GM19463 (cell line): ENCODE measurements around the gene PTPN20.
"Not testable (repeated sequence)": the region's sequence is repeated elsewhere in the genome, so short reads cannot be mapped to it uniquely, and the experiment has no call there.

Experiments
- ATAC-seq: cut with Tn5 transposase; IDR thresholded peaks from one replicate; pipeline ENCODE4 v1.9.1; 2021; ENCODE audit warnings: mild to moderate bottlenecking, moderate library complexity; ENCODE audit not compliant: unreplicated experiment

Gene PTPN20

GRCh38 chr10:46911144-46911876 is at the start of gene PTPN20:
Gene PTPN20, plus strand, starts transcription at chr10:46911428. Its CDS starts 21,072 bp downstream, at chr10:46932500.
- ATAC-seq: not testable (repeated sequence)

- not testable (repeated sequence) for ATAC-seq
These were observed 41.5 kb upstream of the PTPN20 start for GRCh38 chr10:46869716-46870115.

- not testable (repeated sequence) for ATAC-seq
These were observed 39.6 kb upstream of the PTPN20 start for GRCh38 chr10:46871583-46871982.

GRCh38 chr10:46875304-46875703 is 35.9 kb upstream of the PTPN20 start:
- not testable (repeated sequence) for ATAC-seq

GRCh38 chr10:46876773-46877172 is 34.5 kb upstream of the PTPN20 start:
- not testable (repeated sequence) for ATAC-seq

GRCh38 chr10:46878761-46879160 is 32.5 kb upstream of the PTPN20 start:
- not testable (repeated sequence) for ATAC-seq

GRCh38 chr10:46890813-46891611 is 20.2 kb upstream of the PTPN20 start:
- ATAC-seq: not testable (repeated sequence)

- not testable (repeated sequence) for ATAC-seq
These were observed 14.2 kb upstream of the PTPN20 start for GRCh38 chr10:46896762-46897692.

GRCh38 chr10:46901247-46901646 is 10.0 kb upstream of the PTPN20 start:
- ATAC-seq: not testable (repeated sequence)

- ATAC-seq: not testable (repeated sequence)
These were observed 7.4 kb upstream of the PTPN20 start for GRCh38 chr10:46903874-46904273.

GRCh38 chr10:46906359-46906758 is 4.9 kb upstream of the PTPN20 start:
- not testable (repeated sequence) for ATAC-seq

- not testable (repeated sequence) for ATAC-seq
These were observed 3.8 kb upstream of the PTPN20 start for GRCh38 chr10:46907185-46908117.

GRCh38 chr10:46922498-46922897 is 11.3 kb downstream of the PTPN20 start:
- ATAC-seq: not testable (repeated sequence)

- ATAC-seq: not testable (repeated sequence)
These were observed 13.9 kb downstream of the PTPN20 start for GRCh38 chr10:46925156-46925555.

- ATAC-seq: not testable (repeated sequence)
These were observed 14.6 kb downstream of the PTPN20 start for GRCh38 chr10:46925853-46926252.

- not testable (repeated sequence) for ATAC-seq
These were observed 17.6 kb downstream of the PTPN20 start for GRCh38 chr10:46928810-46929209.

GRCh38 chr10:46932383-46932782 is 21.2 kb downstream of the PTPN20 start:
- ATAC-seq: not testable (repeated sequence)

GRCh38 chr10:46941091-46941490 is 29.9 kb downstream of the PTPN20 start:
- ATAC-seq: not testable (repeated sequence)

GRCh38 chr10:46948687-46949518 is 37.7 kb downstream of the PTPN20 start:
- ATAC-seq: not testable (repeated sequence)
